Liver (tissue), 9 donors: Measurements from ENCODE around the gene PSME3IP1. TPM values are rescaled to one million over a fixed set of nuclear protein-coding genes. Genes with fewer than 3 reads are reported as not detected.

Experiments used
- DNase-seq: peaks from one replicate; pipeline ENCODE4 v3.0.0-alpha.2; 2017; ENCODE audit warnings: low spot score
- H3K27ac ChIP-seq, 2 donors: one replicate each; pipeline ENCODE4 v1.7.0; 2013; ENCODE audit warnings: inconsistent platforms in 2 of 2, low read length in 2 of 2, control low read depth in 1 of 2, low read depth in 1 of 2, mild to moderate bottlenecking in 1 of 2
- H3K27me3 ChIP-seq, 4 donors: one replicate each; pipeline versions ENCODE4 v1.6.1 to v1.7.0; 2013; ENCODE audit warnings: low read length in 3 of 4, inconsistent platforms in 1 of 4, mild to moderate bottlenecking in 1 of 4, moderate library complexity in 1 of 4; ENCODE audit not compliant: control insufficient read depth in 4 of 4, insufficient read depth in 4 of 4
- H3K36me3 ChIP-seq, 4 donors: one replicate each; pipeline versions ENCODE4 v1.6.1 to v1.7.0; 2013; ENCODE audit warnings: low read length in 3 of 4, mild to moderate bottlenecking in 3 of 4, low read depth in 1 of 4, moderate library complexity in 1 of 4; ENCODE audit not compliant: control insufficient read depth in 4 of 4, insufficient read depth in 3 of 4
- H3K4me1 ChIP-seq, 4 donors: one replicate each; pipeline versions ENCODE4 v1.6.1 to v1.7.0; 2013; ENCODE audit warnings: low read length in 3 of 4, mild to moderate bottlenecking in 3 of 4, moderate library complexity in 1 of 4; ENCODE audit not compliant: control insufficient read depth in 4 of 4, insufficient read depth in 4 of 4
- H3K4me3 ChIP-seq, 3 donors: one replicate each; pipeline versions ENCODE4 v1.6.1 to v1.7.0; 2013; ENCODE audit warnings: low read length in 3 of 3, control low read depth in 1 of 3, low read depth in 1 of 3, mild to moderate bottlenecking in 1 of 3
- H3K9ac ChIP-seq, 2 donors: one replicate each; pipeline ENCODE4 v1.7.0; 2013; ENCODE audit warnings: low read length in 2 of 2, mild to moderate bottlenecking in 2 of 2, moderate library complexity in 2 of 2, control low read depth in 1 of 2, low read depth in 1 of 2
- H3K9me3 ChIP-seq, 4 donors: one replicate each; pipeline versions ENCODE4 v1.6.1 to v1.7.0; 2013; ENCODE audit warnings: low read length in 3 of 4; ENCODE audit not compliant: control insufficient read depth in 4 of 4
- ATF3 ChIP-seq: IDR thresholded peaks from 2 replicates; pipeline ENCODE4 v1.6.1; 2016; ENCODE audit warnings: antibody characterized with exemption
- CTCF ChIP-seq: fragments of 150-350 bp; IDR thresholded peaks from 2 replicates; pipeline ENCODE4 v1.5.1; 2017; ENCODE audit warnings: improper control_type of control experiment, low read depth, low read length; ENCODE audit not compliant: missing input control
- EGR1 ChIP-seq, 2 donors: IDR thresholded peaks; 2 replicates each; pipeline ENCODE4 v1.6.1; 2016 to 2018; ENCODE audit warnings: antibody characterized with exemption in 2 of 2, low read depth in 2 of 2
- FOXA1 ChIP-seq: IDR thresholded peaks from 2 replicates; pipeline ENCODE4 v1.6.1; 2016; ENCODE audit warnings: antibody characterized with exemption
- FOXA2 ChIP-seq: IDR thresholded peaks from 2 replicates; pipeline ENCODE4 v1.6.1; 2016; ENCODE audit warnings: antibody characterized with exemption
- GABPA ChIP-seq, 2 donors: IDR thresholded peaks in 1 of 2; conservative IDR thresholded peaks in 1 of 2; 2 replicates each; pipeline ENCODE4 v1.6.1; 2016; ENCODE audit warnings: antibody characterized with exemption in 2 of 2, mild to moderate bottlenecking in 1 of 2, moderate library complexity in 1 of 2
- HNF4A ChIP-seq, 2 donors: conservative IDR thresholded peaks; 2 replicates each; pipeline ENCODE4 v1.6.1; 2016; ENCODE audit warnings: antibody characterized with exemption in 2 of 2, mild to moderate bottlenecking in 2 of 2
- HNF4G ChIP-seq: IDR thresholded peaks from 2 replicates; pipeline ENCODE4 v1.6.1; 2016; ENCODE audit warnings: antibody characterized with exemption
- JUND ChIP-seq, 2 donors: IDR thresholded peaks; 2 replicates each; pipeline ENCODE4 v1.6.1; 2016; ENCODE audit warnings: antibody characterized with exemption in 2 of 2
- MAX ChIP-seq: IDR thresholded peaks from 2 replicates; pipeline ENCODE4 v1.6.1; 2016; ENCODE audit warnings: antibody characterized with exemption
- NR2F2 ChIP-seq: IDR thresholded peaks from 2 replicates; pipeline ENCODE4 v1.6.1; 2016; ENCODE audit warnings: antibody characterized with exemption
- RAD21 ChIP-seq, 2 donors: IDR thresholded peaks; 2 replicates each; pipeline ENCODE4 v1.6.1; 2016; ENCODE audit warnings: antibody characterized with exemption in 2 of 2, mild to moderate bottlenecking in 2 of 2
- REST ChIP-seq: IDR thresholded peaks from 2 replicates; pipeline ENCODE4 v1.6.1; 2016; ENCODE audit warnings: antibody characterized with exemption, mild to moderate bottlenecking
- RXRA ChIP-seq, 2 donors: IDR thresholded peaks; 2 replicates each; pipeline ENCODE4 v1.6.1; 2017 to 2018; ENCODE audit warnings: antibody characterized with exemption in 2 of 2, mild to moderate bottlenecking in 1 of 2
- SP1 ChIP-seq: IDR thresholded peaks from 2 replicates; pipeline ENCODE4 v1.6.1; 2018; ENCODE audit warnings: antibody characterized with exemption, mild to moderate bottlenecking
- TAF1 ChIP-seq: conservative IDR thresholded peaks from 2 replicates; pipeline ENCODE4 v1.6.1; 2016; ENCODE audit warnings: antibody characterized with exemption, mild to moderate bottlenecking
- YY1 ChIP-seq: IDR thresholded peaks from 2 replicates; pipeline ENCODE4 v1.6.1; 2016; ENCODE audit warnings: antibody characterized with exemption, mild to moderate bottlenecking
- ZBTB33 ChIP-seq: IDR thresholded peaks from 2 replicates; pipeline ENCODE4 v1.6.1; 2016; ENCODE audit warnings: antibody characterized with exemption
- WGBS: extraction: QIAGEN DNeasy Blood & Tissue Kit; methylation state at CpG from one replicate; pipeline ENCODE4 v1.1.7; 2013; 5-methylcytosine and 5-hydroxymethylcytosine counted together
- polyA plus RNA-seq, 2 donors: library from polyadenylated mRNA; stranded (reverse) in 1 of 2; unstranded in 1 of 2; fragments of 200-250 nt in 1 of 2; fragments of >200 nt in 1 of 2; fragmentation: Nextera tagmentation in 1 of 2; extraction: Ambion mirVana in 1 of 2; gene quantifications; one replicate each; pipeline versions ENCODE4 v1.2.1 to v1.2.3, GENCODE V29; 2013 to 2015
- total RNA-seq, 2 donors: library from RNA; depleted of rRNA; stranded (reverse); fragments of >200 nt; gene quantifications; one replicate each; pipeline ENCODE4 v1.2.3, GENCODE V29; 2014
- donor health status: healthy.
- donor health status: healthy.
- donor health status: healthy.
- donor health status: healthy.
- donor health status: healthy.

Gene PSME3IP1
- total and polyA plus RNA-seq, 4 donors, result 25.0 to 34.7 (median 25.8) TPM

- Histone ChIP-seq H3K4me1 (no peaks in the 10 kb centered on the region), H3K36me3 (peaks cover 19 to 76% (median 60%) of the 10 kb centered on the region in 4 donors), H3K4me3 (no peak overlapping the region), H3K9me3 (no peaks in the 10 kb centered on the region), H3K27me3 (no peaks in the 10 kb centered on the region), H3K27ac (no peak overlapping the region), H3K9ac (no peak overlapping the region)
- WGBS, result 96% methylated on average over 4 of the region's 4 CpGs
- TF ChIP-seq RAD21 (IDR thresholded peaks at IDR 0.05), result no peak
- TF ChIP-seq GABPA (IDR thresholded peaks at IDR 0.05 in 1 of 2, conservative IDR thresholded peaks at IDR 0.05 in 1 of 2), result no peak
- no peak for TF ChIP-seq HNF4G
- no peak for TF ChIP-seq FOXA1
- TF ChIP-seq TAF1, result no peak
- TF ChIP-seq FOXA2, result no peak
- TF ChIP-seq ATF3, result no peak
- no peak for TF ChIP-seq HNF4A (conservative IDR thresholded peaks at IDR 0.05)
- TF ChIP-seq JUND (IDR thresholded peaks at IDR 0.05), result no peak
- no peak for TF ChIP-seq EGR1 (IDR thresholded peaks at IDR 0.05; ENCODE audit: low read depth in 2 of 2)
- TF ChIP-seq ZBTB33, result no peak
- TF ChIP-seq MAX, result no peak
- no peak for TF ChIP-seq SP1
- TF ChIP-seq YY1, result no peak
- TF ChIP-seq CTCF, result no peak
- TF ChIP-seq NR2F2, result no peak
- TF ChIP-seq RXRA (IDR thresholded peaks at IDR 0.05), result no peak
- TF ChIP-seq REST, result no peak
- no peak for DNase-seq
Measured at GRCh38 chr16:57226701-57227621, 41.1 kb upstream of the PSME3IP1 start.
